PC-9 (cell line): ENCODE results near the gene CLASP1. TPM values are rescaled to one million over a fixed set of nuclear protein-coding genes. Genes with fewer than 3 reads are reported as not detected.

Experiments used
- BruUV-seq: library from RNA; stranded (reverse); fragments of 400-500 nt; replicated peaks from 2 replicates; lab custom pipeline; 2021; lab: Mats Ljungman, UMichigan
- CTCF ChIA-PET: fragments of 300-600 bp; sonication (Branson Sonifier 250); formaldehyde crosslinking; loops from one replicate; lab custom pipeline; 2022; ENCODE audit warnings: antibody characterized with exemption; lab: Charles Lee
- POLR2A ChIA-PET: fragments of 300-600 bp; sonication (Branson Sonifier 250); formaldehyde crosslinking; loops from one replicate; lab custom pipeline; 2022; ENCODE audit warnings: antibody characterized with exemption; ENCODE audit not compliant: unreplicated experiment; lab: Charles Lee
- DNase-seq, 2 experiments: peaks; one replicate each; pipeline versions ENCODE4 v3.0.0 to v3.0.0-alpha.2; 2015 to 2022; ENCODE audit warnings: mixed read lengths in 1 of 2
- H2AFZ ChIP-seq: fragments of 200-600 bp; sonication (generic); 2 replicates; pipeline ENCODE4 v1.8.1; 2017; ENCODE audit warnings: antibody characterized with exemption
- H3F3A ChIP-seq: fragments of 200-600 bp; sonication (generic); 2 replicates; pipeline ENCODE4 v1.8.1; 2017; ENCODE audit warnings: antibody characterized with exemption, mild to moderate bottlenecking, low read depth; ENCODE audit not compliant: insufficient read depth
- H3K27ac ChIP-seq: fragments of 200-600 bp; sonication (generic); 2 replicates; pipeline ENCODE4 v1.6.1; 2016; ENCODE audit warnings: mixed run types
- H3K27me3 ChIP-seq: fragments of 200-600 bp; sonication (generic); 2 replicates; pipeline ENCODE4 v1.6.1; 2016; ENCODE audit warnings: low read depth, mixed run types; ENCODE audit not compliant: insufficient read depth
- H3K36me3 ChIP-seq: fragments of 200-600 bp; sonication (generic); 2 replicates; pipeline ENCODE4 v1.6.1; 2016; ENCODE audit warnings: low read depth, mixed run types
- H3K4me1 ChIP-seq: fragments of 200-600 bp; sonication (generic); replicated peaks from 2 replicates; pipeline ENCODE4 v1.6.1; 2016; ENCODE audit warnings: mixed run types; ENCODE audit not compliant: insufficient read depth
- H3K4me2 ChIP-seq: fragments of 200-600 bp; sonication (generic); 2 replicates; pipeline ENCODE4 v1.6.1; 2017; ENCODE audit warnings: mixed run types
- H3K4me3 ChIP-seq: fragments of 200-600 bp; sonication (generic); 2 replicates; pipeline ENCODE4 v1.6.1; 2016; ENCODE audit warnings: mixed run types
- H3K79me2 ChIP-seq: fragments of 200-600 bp; sonication (generic); 2 replicates; pipeline ENCODE4 v1.6.1; 2017; ENCODE audit warnings: low read depth, mixed run types
- H3K9me2 ChIP-seq: fragments of 200-600 bp; sonication (generic); 2 replicates; pipeline ENCODE4 v1.8.1; 2017; ENCODE audit warnings: mild to moderate bottlenecking; ENCODE audit not compliant: insufficient read depth
- H3K9me3 ChIP-seq: fragments of 200-600 bp; sonication (generic); 2 replicates; pipeline ENCODE4 v1.8.1; 2016; ENCODE audit warnings: low read depth; ENCODE audit not compliant: insufficient read depth
- H4K20me1 ChIP-seq: fragments of 200-600 bp; sonication (generic); 2 replicates; pipeline ENCODE4 v1.8.1; 2017; ENCODE audit not compliant: insufficient read depth
- CTCF ChIP-seq: fragments of 200-600 bp; sonication (generic); conservative IDR thresholded peaks from 2 replicates; pipeline ENCODE4 v1.6.1; 2017; ENCODE audit warnings: mixed run types, antibody characterized with exemption, mild to moderate bottlenecking, moderate library complexity
- EZH2 ChIP-seq: fragments of 200-600 bp; sonication (generic); IDR thresholded peaks from 2 replicates; pipeline ENCODE4 v1.8.0; 2017; ENCODE audit warnings: antibody characterized with exemption, low read depth
- intact Hi-C: fragments of 100-400 bp; cut with micrococcal nuclease; formaldehyde crosslinking; loops from one replicate; pipeline ENCODE4 v1.10.0; 2022; ENCODE audit not compliant: unreplicated experiment
- total RNA-seq: library from RNA; stranded (reverse); gene quantifications from 2 replicates; pipeline ENCODE4 v1.2.3, GENCODE V29; 2021

Gene CLASP1
- total RNA-seq, 1 experiment from 2014 or later = 61.8 TPM

GRCh38 chr2:121295911-121296650 is 353.2 kb downstream of the CLASP1 start:
- no peaks in the 10 kb centered on the region for H3K79me2 ChIP-seq
- no peak overlapping the region for H3K4me3 ChIP-seq
- H3K4me2 ChIP-seq = no peak overlapping the region
- CTCF ChIA-PET = interaction anchor here (0.5 to 0.9 kb wide), 3 partner anchors 19 to 335 kb away, joined by 3 to 5 read pairs (median 4); no protein-coding TSS in a partner anchor
- no peaks in the 10 kb centered on the region for H3K36me3 ChIP-seq
- H2AFZ ChIP-seq = no peak overlapping the region
- no peaks in the 10 kb centered on the region for H3K9me2 ChIP-seq
- no peaks in the 10 kb centered on the region for H3K27me3 ChIP-seq
- H3K9me3 ChIP-seq = no peaks in the 10 kb centered on the region
- intact Hi-C loops = loop anchor here (5.0 kb wide), 1 partner anchor 154 kb away; no protein-coding TSS in a partner anchor
- BruUV-seq = no TSS peak
- DNase-seq = no peak
- H4K20me1 ChIP-seq = no peaks in the 10 kb centered on the region
- H3K4me1 ChIP-seq = peaks cover 7% of the 10 kb centered on the region
- POLR2A ChIA-PET = no interaction called here
- TF ChIP-seq EZH2 (no peak), CTCF (no peak)
- no peak overlapping the region for H3K27ac ChIP-seq
- no peaks in the 10 kb centered on the region for H3F3A ChIP-seq

GRCh38 chr2:121294881-121295840 is 354.1 kb downstream of the CLASP1 start:
- Histone ChIP-seq H3K79me2 (no peaks in the 10 kb centered on the region), H3K27ac (no peak overlapping the region), H3F3A (no peaks in the 10 kb centered on the region), H3K4me3 (no peak overlapping the region), H3K4me1 (peaks cover 7% of the 10 kb centered on the region), H3K9me3 (no peaks in the 10 kb centered on the region), H3K36me3 (no peaks in the 10 kb centered on the region), H3K27me3 (no peaks in the 10 kb centered on the region), H3K4me2 (no peak overlapping the region), H2AFZ (no peak overlapping the region), H4K20me1 (no peaks in the 10 kb centered on the region), H3K9me2 (no peaks in the 10 kb centered on the region)
- intact Hi-C loops = loop anchor here (5.0 kb wide), 1 partner anchor 153 kb away; no protein-coding TSS in a partner anchor
- no TSS peak for BruUV-seq
- POLR2A ChIA-PET = interaction anchor here (0.6 kb wide), 1 partner anchor 11 kb away, joined by 4 read pairs; no protein-coding TSS in a partner anchor
- no peak for DNase-seq
- TF ChIP-seq EZH2 = no peak
- no peak for TF ChIP-seq CTCF
- CTCF ChIA-PET = interaction anchor here (0.5 to 0.9 kb wide), 3 partner anchors 167 to 336 kb away, joined by 3 to 5 read pairs (median 3); no protein-coding TSS in a partner anchor
